H1 (cell line): ENCODE results near the gene SLC7A10. TPM values are rescaled to one million over a fixed set of nuclear protein-coding genes. Genes with fewer than 3 reads are reported as not detected.

Experiments
- CTCF ChIA-PET: fragments of 300-600 bp; sonication (Branson Sonifier 250); formaldehyde crosslinking; loops from one replicate; lab custom pipeline; 2021; ENCODE audit not compliant: partially characterized antibody; lab: Charles Lee
- POLR2A ChIA-PET: fragments of 300-600 bp; sonication (Branson Sonifier 250); formaldehyde crosslinking; loops from one replicate; lab custom pipeline; 2021; ENCODE audit warnings: inconsistent platforms; ENCODE audit not compliant: partially characterized antibody; lab: Charles Lee
- DNase-seq, 2 experiments: peaks; one replicate each; pipeline versions ENCODE4 v3.0.0 to v3.0.0-alpha.2; 2010 to 2022; ENCODE audit warnings: low spot score in 2 of 2, low read depth in 1 of 2, mixed read lengths in 1 of 2
- FAIRE-seq: peaks from 2 replicates; lab custom pipeline; 2011; peaks lifted over from hg19 to GRCh38; lab: Jason Lieb, UNC
- H2AFZ ChIP-seq: 2 replicates; pipeline ENCODE4 v1.8.1; 2012; ENCODE audit warnings: low read length, inconsistent platforms
- H2AK5ac ChIP-seq: 2 replicates; pipeline ENCODE4 v1.6.1; 2013; ENCODE audit warnings: low read depth, low read length
- H2BK120ac ChIP-seq: replicated peaks from 2 replicates; pipeline ENCODE3; 2013; ENCODE audit warnings: low read depth, low read length, inconsistent platforms
- H2BK12ac ChIP-seq: 2 replicates; pipeline ENCODE4 v1.6.1; 2013; ENCODE audit warnings: low read depth, low read length
- H2BK15ac ChIP-seq: 2 replicates; pipeline ENCODE4 v1.6.1; 2013; ENCODE audit warnings: low read length
- H2BK20ac ChIP-seq: 2 replicates; pipeline ENCODE4 v1.6.1; 2013; ENCODE audit warnings: low read length
- H2BK5ac ChIP-seq: 2 replicates; pipeline ENCODE4 v1.6.1; 2013; ENCODE audit warnings: low read depth, low read length
- H3K14ac ChIP-seq: 2 replicates; pipeline ENCODE4 v1.6.1; 2013; ENCODE audit warnings: inconsistent platforms; ENCODE audit not compliant: insufficient read length
- H3K18ac ChIP-seq: 2 replicates; pipeline ENCODE4 v1.6.1; 2013; ENCODE audit warnings: low read length; ENCODE audit errors: extremely low read depth
- H3K23ac ChIP-seq: 2 replicates; pipeline ENCODE4 v1.6.1; 2013; ENCODE audit warnings: inconsistent platforms; ENCODE audit not compliant: insufficient read length
- H3K23me2 ChIP-seq: 2 replicates; pipeline ENCODE4 v1.6.1; 2013; ENCODE audit warnings: low read depth, low read length
- H3K27ac ChIP-seq: 2 replicates; pipeline ENCODE4 v1.6.1; 2011; ENCODE audit warnings: low read depth, low read length, inconsistent platforms
- H3K27me3 ChIP-seq, 4 experiments: replicated peaks in 1 of 4; 1 replicate in 1 of 4; 2 replicates in 3 of 4; pipeline versions ENCODE4 v1.6.1 to v1.8.1; 2011 to 2013; ENCODE audit warnings: low read length in 3 of 4, mild to moderate bottlenecking in 3 of 4, inconsistent platforms in 2 of 4, mixed read lengths in 2 of 4, moderate library complexity in 1 of 4; ENCODE audit not compliant: control insufficient read depth in 3 of 4, insufficient read depth in 3 of 4; ENCODE audit errors: extremely low read depth in 1 of 4
- H3K36me3 ChIP-seq, 4 experiments: 2 replicates each; pipeline versions ENCODE4 v1.6.1 to v1.8.1; 2011 to 2013; ENCODE audit warnings: mild to moderate bottlenecking in 4 of 4, low read length in 3 of 4, moderate library complexity in 2 of 4, control low read depth in 1 of 4, inconsistent platforms in 1 of 4; ENCODE audit not compliant: insufficient read depth in 4 of 4, control insufficient read depth in 2 of 4
- H3K4ac ChIP-seq: replicated peaks from 2 replicates; pipeline ENCODE3; 2013; ENCODE audit warnings: low read length, low read depth, mixed read lengths, inconsistent platforms; ENCODE audit not compliant: insufficient read length
- H3K4me1 ChIP-seq, 4 experiments: replicated peaks in 1 of 4; 1 replicate in 1 of 4; 2 replicates in 3 of 4; pipeline versions ENCODE4 v1.6.1 to v1.8.1; 2011 to 2013; ENCODE audit warnings: low read length in 3 of 4, inconsistent platforms in 2 of 4, mixed read lengths in 1 of 4; ENCODE audit not compliant: insufficient read depth in 4 of 4, control insufficient read depth in 3 of 4
- H3K4me2 ChIP-seq, 2 experiments: 2 replicates each; pipeline versions ENCODE4 v1.6.1 to v1.8.1; 2011 to 2013; ENCODE audit warnings: low read depth in 2 of 2, low read length in 2 of 2, control low read depth in 1 of 2, inconsistent platforms in 1 of 2, mild to moderate bottlenecking in 1 of 2; ENCODE audit not compliant: insufficient read depth in 1 of 2
- H3K4me3 ChIP-seq, 4 experiments: fragments of 200-600, 300-600 bp in 1 of 4; sonication (generic), shearing (Covaris generic), sonication (Bioruptor Twin) in 1 of 4; 2 replicates each; pipeline versions ENCODE4 v1.5.1 to v1.8.1; 2011 to 2016; ENCODE audit warnings: low read length in 4 of 4, low read depth in 3 of 4, control low read depth in 2 of 4, inconsistent platforms in 2 of 4, mild to moderate bottlenecking in 2 of 4, mixed read lengths in 1 of 4, moderate library complexity in 1 of 4; ENCODE audit not compliant: insufficient read depth in 2 of 4; ENCODE audit errors: extremely low read depth in 1 of 4
- H3K56ac ChIP-seq: replicated peaks from 2 replicates; pipeline ENCODE3; 2013; ENCODE audit warnings: low read depth, mild to moderate bottlenecking, mixed read lengths, low read length, inconsistent platforms; ENCODE audit not compliant: insufficient read length
- H3K79me1 ChIP-seq: 2 replicates; pipeline ENCODE4 v1.6.1; 2013; ENCODE audit warnings: low read depth, low read length, control low read depth
- H3K79me2 ChIP-seq, 2 experiments: 2 replicates each; pipeline versions ENCODE4 v1.6.1 to v1.8.1; 2012 to 2013; ENCODE audit warnings: low read length in 2 of 2, mild to moderate bottlenecking in 2 of 2, inconsistent platforms in 1 of 2; ENCODE audit not compliant: insufficient read depth in 2 of 2, control insufficient read depth in 1 of 2
- H3K9ac ChIP-seq, 4 experiments: replicated peaks in 1 of 4; 1 replicate in 1 of 4; 2 replicates in 3 of 4; pipeline versions ENCODE4 v1.6.1 to v1.8.1; 2011 to 2013; ENCODE audit warnings: low read depth in 3 of 4, low read length in 3 of 4, control low read depth in 2 of 4, mild to moderate bottlenecking in 2 of 4, moderate library complexity in 2 of 4, inconsistent platforms in 1 of 4; ENCODE audit errors: extremely low read depth in 1 of 4
- H3K9me3 ChIP-seq, 2 experiments: 2 replicates each; pipeline versions ENCODE4 v1.6.1 to v1.8.1; 2012 to 2013; ENCODE audit warnings: mild to moderate bottlenecking in 2 of 2, moderate library complexity in 2 of 2, control low read depth in 1 of 2, inconsistent platforms in 1 of 2, low read depth in 1 of 2, low read length in 1 of 2, mixed read lengths in 1 of 2; ENCODE audit not compliant: insufficient read depth in 2 of 2
- H4K20me1 ChIP-seq, 2 experiments: replicated peaks in 1 of 2; 2 replicates each; pipeline versions ENCODE3 to v1.8.1; 2011 to 2013; ENCODE audit warnings: inconsistent platforms in 2 of 2, low read length in 2 of 2, mild to moderate bottlenecking in 1 of 2; ENCODE audit not compliant: insufficient read depth in 2 of 2, control insufficient read depth in 1 of 2
- H4K5ac ChIP-seq: 2 replicates; pipeline ENCODE4 v1.6.1; 2013; ENCODE audit warnings: low read length, low read depth, mixed read lengths, inconsistent platforms; ENCODE audit not compliant: insufficient read length
- H4K8ac ChIP-seq: 2 replicates; pipeline ENCODE4 v1.8.0; 2013; ENCODE audit warnings: mild to moderate bottlenecking, moderate library complexity, low read length, inconsistent platforms; ENCODE audit not compliant: insufficient read depth; ENCODE audit errors: extremely low read depth
- H4K91ac ChIP-seq: replicated peaks from 2 replicates; pipeline ENCODE3; 2013; ENCODE audit warnings: low read length, mixed read lengths, inconsistent platforms; ENCODE audit not compliant: insufficient read length
- CBX8 ChIP-seq: fragments of 300-800, 300-1000 bp; sonication (generic); IDR thresholded peaks from 2 replicates; pipeline ENCODE4 v1.7.1; 2016; ENCODE audit warnings: low read depth, low read length, borderline replicate concordance
- CEBPB ChIP-seq: IDR thresholded peaks from 2 replicates; pipeline ENCODE4 v1.6.1; 2012; ENCODE audit warnings: low read depth, low read length
- FOSL1 ChIP-seq: IDR thresholded peaks from 2 replicates; pipeline ENCODE4 v1.6.1; 2011; ENCODE audit warnings: mild to moderate bottlenecking, low read depth, low read length, moderate library complexity; ENCODE audit not compliant: insufficient read depth
- GTF2F1 ChIP-seq: IDR thresholded peaks from 2 replicates; pipeline ENCODE4 v1.6.1; 2012; ENCODE audit warnings: low read depth, low read length, improper control_type of control experiment, borderline replicate concordance
- JUN ChIP-seq: IDR thresholded peaks from 2 replicates; pipeline ENCODE4 v1.6.1; 2011; ENCODE audit warnings: low read depth, mild to moderate bottlenecking, improper control_type of control experiment, low read length
- MAFK ChIP-seq: IDR thresholded peaks from 2 replicates; pipeline ENCODE4 v1.6.1; 2012; ENCODE audit warnings: low read depth, mild to moderate bottlenecking, improper control_type of control experiment, low read length
- SAP30 ChIP-seq: fragments of 300-600 bp; sonication (generic); IDR thresholded peaks from 2 replicates; pipeline ENCODE4 v1.7.1; 2012; ENCODE audit warnings: low read length, moderate library complexity, mild to moderate bottlenecking, inconsistent platforms; ENCODE audit not compliant: insufficient read depth, insufficient replicate concordance
- SIRT6 ChIP-seq: IDR thresholded peaks from one replicate; pipeline ENCODE4 v1.7.1; 2012; ENCODE audit warnings: low read length, inconsistent platforms
- SIX5 ChIP-seq: IDR thresholded peaks from 2 replicates; pipeline ENCODE4 v1.6.1; 2011; ENCODE audit warnings: mild to moderate bottlenecking, low read depth, low read length
- SP1 ChIP-seq: IDR thresholded peaks from 2 replicates; pipeline ENCODE4 v1.6.1; 2011; ENCODE audit warnings: low read depth, low read length
- ZNF274 ChIP-seq: IDR thresholded peaks from 2 replicates; pipeline ENCODE4 v1.7.0; 2012; ENCODE audit warnings: low read length, borderline replicate concordance; ENCODE audit errors: extremely low read depth
- WGBS, 2 experiments: shearing (Covaris generic) in 1 of 2; methylation state at CpG; one replicate each; pipeline versions ENCODE4 v1.1.6 to v1.1.7; 2013 to 2015; ENCODE audit warnings: low lambda C conversion rate in 2 of 2, mixed read lengths in 2 of 2, inconsistent platforms in 1 of 2, low coverage in 1 of 2, missing lambda C conversion rate in 1 of 2; ENCODE audit not compliant: insufficient replicate concordance in 2 of 2, insufficient coverage in 1 of 2, insufficient read length in 1 of 2; ENCODE audit errors: extremely low coverage in 1 of 2, missing lambda C conversion rate in 1 of 2; 5-methylcytosine and 5-hydroxymethylcytosine counted together
- polyA plus RNA-seq, 7 experiments: library from polyadenylated mRNA; depleted of rRNA in 3 of 7; stranded (reverse) in 5 of 7; unstranded in 2 of 7; fragments of >200 nt in 5 of 7; fragments of 200-250 nt in 2 of 7; gene quantifications; 1 replicate in 5 of 7; 2 replicates in 1 of 7; 4 replicates in 1 of 7; pipeline versions ENCODE4 v1.2.1 to v1.2.3, GENCODE V29; 2011 to 2013; ENCODE audit warnings: missing spikeins in 2 of 7, mixed read lengths in 2 of 7
- total RNA-seq: library from RNA; stranded (reverse); fragmentation: NEBNext Ultra II Directional; extraction: Animal tissue kit (Norgen Biotek cat#: 25700); gene quantifications from 2 replicates; pipeline ENCODE4 v1.2.1, GENCODE V29; 2021
- TF ChIP-seq, protein P1 (sequence below): IDR thresholded peaks from 2 replicates; pipeline ENCODE4 v1.6.1; 2011; ENCODE audit warnings: low read length, improper control_type of control experiment

SLC7A10 gene
- total and polyA plus RNA-seq, 2 of the 8 experiments (the other 6 are each of a cell fraction or from before 2014, with no cell fraction given): 3.7 to 7.1 TPM

DNA sequence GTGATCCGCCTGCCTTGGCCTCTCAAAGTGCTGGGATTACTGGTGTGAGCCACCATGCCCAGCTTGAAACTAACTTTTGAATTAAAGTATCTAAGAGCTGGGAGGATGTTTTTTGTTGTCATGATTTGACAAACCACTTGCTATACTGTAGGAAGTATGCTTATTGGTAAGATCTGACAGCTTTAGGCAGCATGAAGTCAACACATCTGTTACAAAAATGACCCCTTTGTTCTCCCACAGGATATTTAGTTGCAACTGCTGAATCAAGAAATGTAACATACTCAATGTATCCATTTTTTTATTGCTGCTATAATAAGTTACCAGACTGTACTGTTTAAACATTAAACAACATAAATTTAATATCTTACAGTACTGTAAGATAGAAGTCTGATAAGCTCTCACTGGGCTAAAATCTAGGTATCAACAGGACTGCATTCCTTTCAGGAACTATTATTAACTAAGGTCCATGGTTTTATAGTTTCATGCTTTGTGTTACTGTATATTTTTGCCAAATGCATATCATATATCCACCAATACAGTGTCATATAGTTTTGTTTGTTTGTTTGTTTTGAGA, 54.3 kb downstream of the SLC7A10 start:
- Histone ChIP-seq H2BK20ac (no peak overlapping the region), H3K27me3 (no peaks in the 10 kb centered on the region), H3K36me3 (no peaks in the 10 kb centered on the region), H3K18ac (no peak overlapping the region), H3K4me3 (no peak overlapping the region), H4K20me1 (peaks cover 0 to 5% of the 10 kb centered on the region in 2 experiments), H3K14ac (no peak overlapping the region), H3K27ac (no peak overlapping the region), H3K23ac (no peak overlapping the region), H3K4me1 (peaks cover 0 to 3% (median under 1%) of the 10 kb centered on the region in 4 experiments; a peak in 2 of 7 replicates), H3K79me2 (0 out of 4 replicates have a peak, but pooled peaks cover 0 to 3% of the 10 kb centered on the region in 2 experiments), H3K56ac (no peak overlapping the region), H3K23me2 (peaks cover 5% of the 10 kb centered on the region), H3K4me2 (no peak overlapping the region), H4K8ac (no peak overlapping the region), H3K79me1 (peaks cover 3% of the 10 kb centered on the region; the same call in 1 of the 2 replicates), H3K9ac (no peak overlapping the region), H2BK120ac (no peak overlapping the region), H4K5ac (no peak overlapping the region), H2AFZ (no peak overlapping the region), H3K4ac (no peak overlapping the region), H2BK12ac (no peak overlapping the region), H2AK5ac (no peak overlapping the region), H2BK5ac (no peak overlapping the region), H3K9me3 (0 out of 4 replicates have a peak, but pooled peaks cover 0 to 4% of the 10 kb centered on the region in 2 experiments), H2BK15ac (no peak overlapping the region), H4K91ac (no peak overlapping the region)
- ChIA-PET POLR2A (interaction anchor here (1.9 kb wide), 1 partner anchor 9 kb away, joined by 4 read pairs; no protein-coding TSS in a partner anchor), CTCF (interaction anchor here (0.7 to 2.0 kb wide), 4 partner anchors 13 to 43 kb away, joined by 3 to 9 read pairs (median 5); no protein-coding TSS in a partner anchor)
- WGBS, 2 experiments: 82% methylated on average over 1 of the region's 1 CpG; no CpG with 5 or more reads in 1 of the 2 experiments
- FAIRE-seq (no peak), DNase-seq (no peak)
- TF ChIP-seq JUN (no peak), FOSL1 (no peak), CBX8 (no peak), CEBPB (no peak), SIX5 (no peak), ZNF274 (no peak), SIRT6 (no peak), SP1 (no peak), MAFK (no peak), SAP30 (no peak), GTF2F1 (no peak)
- TF ChIP-seq, protein P1, sequence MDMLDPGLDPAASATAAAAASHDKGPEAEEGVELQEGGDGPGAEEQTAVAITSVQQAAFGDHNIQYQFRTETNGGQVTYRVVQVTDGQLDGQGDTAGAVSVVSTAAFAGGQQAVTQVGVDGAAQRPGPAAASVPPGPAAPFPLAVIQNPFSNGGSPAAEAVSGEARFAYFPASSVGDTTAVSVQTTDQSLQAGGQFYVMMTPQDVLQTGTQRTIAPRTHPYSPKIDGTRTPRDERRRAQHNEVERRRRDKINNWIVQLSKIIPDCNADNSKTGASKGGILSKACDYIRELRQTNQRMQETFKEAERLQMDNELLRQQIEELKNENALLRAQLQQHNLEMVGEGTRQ: no peak
